Stimulated activated CD4-positive, alpha-beta T cell treated with anti-CD3 and anti-CD28 coated beads, Interleukin-1b, Interleukin-23, amount 100 ng/mL, for 48 hours (primary cell): ENCODE results near the gene PKN1.

ENCODE experiments used
- DNase-seq: peaks from one replicate; pipeline ENCODE4 v3.0.0-alpha.2; 2020

The PKN1 gene

GRCh38 chr19:14467816-14468215 is 34.7 kb downstream of the PKN1 start:
- no peak for DNase-seq

DNA sequence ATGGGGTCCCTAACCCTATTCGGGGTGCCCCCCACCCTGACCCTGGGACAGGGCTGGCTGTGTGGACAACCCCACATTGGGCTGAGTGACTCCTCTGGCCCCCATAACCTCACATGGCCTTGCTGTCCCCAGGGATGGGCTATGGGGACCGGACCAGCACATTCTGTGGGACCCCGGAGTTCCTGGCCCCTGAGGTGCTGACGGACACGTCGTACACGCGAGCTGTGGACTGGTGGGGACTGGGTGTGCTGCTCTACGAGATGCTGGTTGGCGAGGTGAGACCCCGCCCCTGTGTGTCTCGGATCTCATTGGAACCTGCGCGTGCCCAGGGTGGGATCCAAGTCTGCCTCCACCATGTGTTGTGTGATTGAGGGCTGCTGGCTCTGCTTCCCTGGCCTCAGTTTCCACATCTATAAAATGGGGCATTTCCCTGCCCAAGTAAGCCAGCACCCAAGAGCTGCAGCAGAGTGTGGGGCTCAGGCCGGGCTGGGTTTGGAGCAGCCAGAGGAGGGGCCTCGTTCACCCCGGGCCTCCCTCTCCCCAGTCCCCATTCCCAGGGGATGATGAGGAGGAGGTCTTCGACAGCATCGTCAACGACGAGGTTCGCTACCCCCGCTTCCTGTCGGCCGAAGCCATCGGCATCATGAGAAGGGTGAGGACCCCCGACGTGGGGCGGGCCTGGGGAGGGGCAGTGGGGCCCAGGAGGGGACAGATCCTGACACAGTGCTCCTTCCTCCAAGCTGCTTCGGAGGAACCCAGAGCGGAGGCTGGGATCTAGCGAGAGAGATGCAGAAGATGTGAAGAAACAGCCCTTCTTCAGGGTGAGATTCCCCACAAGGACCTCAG is 37.1 kb downstream of the PKN1 start:
- no peak for DNase-seq

DNA sequence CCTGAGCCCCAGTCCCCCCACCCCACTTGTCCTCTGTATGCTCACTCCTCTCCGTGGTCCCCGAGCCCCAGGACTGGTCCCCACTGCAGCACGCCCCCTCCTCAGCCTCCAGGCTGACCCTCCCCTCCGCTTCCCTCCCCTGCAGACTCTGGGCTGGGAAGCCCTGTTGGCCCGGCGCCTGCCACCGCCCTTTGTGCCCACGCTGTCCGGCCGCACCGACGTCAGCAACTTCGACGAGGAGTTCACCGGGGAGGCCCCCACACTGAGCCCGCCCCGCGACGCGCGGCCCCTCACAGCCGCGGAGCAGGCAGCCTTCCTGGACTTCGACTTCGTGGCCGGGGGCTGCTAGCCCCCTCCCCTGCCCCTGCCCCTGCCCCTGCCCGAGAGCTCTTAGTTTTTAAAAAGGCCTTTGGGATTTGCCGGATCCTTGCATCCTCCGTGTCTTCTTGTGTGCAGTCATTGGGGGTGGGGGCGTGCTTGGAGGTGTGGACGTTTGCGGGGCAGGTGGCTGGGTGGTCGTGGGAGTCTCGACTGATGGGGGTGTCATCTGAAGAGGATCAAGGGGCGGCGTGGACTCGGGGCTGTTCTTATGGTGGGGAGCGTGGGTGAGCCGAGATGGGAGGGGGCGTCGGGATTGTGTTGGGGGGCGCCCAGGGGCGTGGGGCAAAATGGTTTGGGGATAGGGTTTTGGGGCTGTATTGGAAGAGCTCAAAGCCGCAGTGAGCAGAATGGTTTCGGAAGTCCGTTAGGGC is 38.5 kb downstream of the PKN1 start:
- no peak for DNase-seq

- peak; percentile 82 for DNase-seq
These were observed 39.3 kb downstream of the PKN1 start for GRCh38 chr19:14472202-14472938.

- no peak for DNase-seq
These were observed 40.2 kb downstream of the PKN1 start for GRCh38 chr19:14473073-14473977.

GRCh38 chr19:14473978-14474578 is 41.0 kb downstream of the PKN1 start:
- DNase-seq, result no peak

- no peak for DNase-seq
These were observed 41.7 kb downstream of the PKN1 start for GRCh38 chr19:14474827-14475226.

DNA sequence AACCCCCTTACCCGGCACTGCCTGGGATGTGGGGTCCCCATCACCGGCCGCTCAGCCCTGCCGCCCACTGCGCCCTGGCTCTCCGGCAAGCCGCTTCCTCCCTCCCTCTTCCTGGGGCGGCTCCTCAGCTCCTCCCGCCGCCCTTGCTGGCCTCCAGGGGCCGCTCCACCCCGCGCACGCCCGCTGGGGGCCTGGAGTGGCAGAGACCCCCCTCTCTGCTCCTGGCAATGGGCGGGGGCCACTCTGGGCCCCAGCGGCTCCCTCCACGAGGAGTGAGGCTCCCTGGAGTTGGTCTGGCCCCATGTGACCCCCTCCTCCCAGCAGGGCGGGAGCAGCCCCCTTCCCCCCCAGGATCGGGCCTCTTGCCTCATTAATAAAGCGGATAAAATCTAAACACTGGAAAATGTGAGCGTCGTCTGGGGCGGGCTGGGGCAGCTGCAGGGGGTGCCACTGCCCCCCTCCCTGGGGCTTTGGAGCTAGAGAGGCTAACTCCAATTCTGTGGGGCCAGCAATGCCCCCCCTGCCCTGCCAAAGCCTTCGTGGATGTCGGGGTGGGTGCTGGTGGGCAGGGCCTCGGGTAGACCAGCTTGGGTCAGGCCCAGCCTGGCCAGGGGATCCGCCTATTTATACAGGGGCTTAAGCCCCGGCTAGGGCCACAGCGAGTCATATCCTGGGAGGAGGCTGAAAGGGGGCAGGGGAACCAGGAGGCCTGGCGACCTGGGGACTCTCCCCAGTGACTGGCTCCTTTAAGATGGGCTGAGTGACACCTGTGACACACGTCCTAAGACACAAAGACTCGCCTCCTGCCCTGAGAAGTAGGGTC is 42.4 kb downstream of the PKN1 start, which contains the start of gene PTGER1:
PTGER1 (minus strand) TSS at position 104 of the 823 bp plus-strand sequence. CDS start 1,034 bp downstream, outside the sequence.
- DNase-seq, result peak; percentile 67

DNA sequence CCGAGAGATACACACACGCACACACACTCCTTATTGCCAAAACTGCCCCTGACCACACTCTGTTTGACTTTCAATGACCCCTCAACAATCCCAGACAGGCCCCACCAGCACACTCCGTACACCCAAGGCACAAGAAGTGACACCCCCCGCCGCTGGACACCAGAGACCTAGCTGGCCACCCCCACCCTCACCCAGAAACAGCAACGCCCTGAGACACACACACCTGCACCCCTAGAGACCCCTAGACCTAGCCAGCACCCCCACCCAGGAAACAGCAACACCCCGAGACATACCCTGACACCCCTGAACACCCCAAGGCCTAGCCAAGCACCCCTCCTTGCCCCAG is 43.2 kb downstream of the PKN1 start:
- no peak for DNase-seq

- no peak for DNase-seq
These were observed 43.7 kb downstream of the PKN1 start for GRCh38 chr19:14476673-14477401.

- DNase-seq, result no peak
These were observed 44.5 kb downstream of the PKN1 start for GRCh38 chr19:14477418-14478112.

- DNase-seq, result no peak
These were observed 45.0 kb downstream of the PKN1 start for GRCh38 chr19:14478113-14478545.

- no peak for DNase-seq
These were observed 46.3 kb downstream of the PKN1 start for GRCh38 chr19:14479309-14479974.

DNA sequence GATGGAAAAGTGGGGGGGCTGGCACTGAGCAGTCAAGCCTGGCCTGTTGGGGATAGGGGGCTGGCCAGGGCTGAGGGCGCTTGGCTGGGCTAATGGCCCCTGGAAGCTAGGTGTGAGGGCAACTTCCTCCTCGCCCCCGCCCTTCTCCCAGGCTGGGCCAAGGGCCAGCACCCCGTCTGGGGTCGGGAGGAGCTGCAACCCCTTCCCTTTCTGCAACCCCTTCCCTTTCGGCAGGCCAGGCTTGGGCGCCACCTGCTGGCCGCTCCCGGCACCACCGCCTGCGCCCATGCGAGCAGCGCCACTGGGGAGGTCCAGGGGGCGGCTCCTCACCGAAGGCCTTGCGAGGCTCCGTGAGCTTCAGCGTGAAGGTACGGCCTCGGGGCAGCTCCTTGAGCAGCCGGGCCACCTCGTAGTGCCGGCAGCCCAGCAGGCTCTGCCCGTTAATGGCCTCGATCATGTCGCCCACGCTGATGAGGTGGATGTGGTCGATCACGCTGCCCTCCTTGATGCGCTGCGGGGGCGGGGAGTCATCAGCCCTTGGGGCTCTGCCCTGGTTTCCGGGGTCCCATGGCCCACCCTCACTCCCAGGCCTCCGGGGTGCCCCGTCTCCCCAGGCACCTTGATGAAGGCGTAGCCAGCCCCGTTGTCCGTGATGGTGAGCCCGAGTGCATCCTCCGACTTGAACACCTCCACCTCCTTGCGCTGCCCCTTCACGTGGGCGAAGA is 47.0 kb downstream of the PKN1 start:
- peak; percentile 71 for DNase-seq

DNA sequence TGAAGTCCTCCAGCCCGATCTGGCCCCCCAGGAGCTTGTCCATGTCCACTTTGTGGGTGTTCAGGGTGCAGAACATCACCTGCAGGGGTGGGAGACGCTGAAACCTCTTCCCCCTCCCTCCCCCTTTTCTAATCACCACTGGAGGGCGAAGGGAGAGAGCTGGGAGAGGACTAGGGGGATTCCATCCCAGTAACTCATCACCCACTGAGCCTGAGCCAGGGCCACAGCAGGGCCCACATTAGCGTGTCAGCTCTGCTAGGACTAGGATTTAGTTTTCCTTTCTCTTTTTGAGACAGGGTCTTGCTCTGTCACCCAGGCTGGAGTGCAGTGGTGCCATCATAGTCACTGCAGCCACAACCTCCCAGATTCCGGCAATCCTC is 47.6 kb downstream of the PKN1 start:
- DNase-seq, result no peak

- DNase-seq, result no peak
These were observed 49.3 kb downstream of the PKN1 start for GRCh38 chr19:14482172-14482941.

GRCh38 chr19:14487370-14488125 is 54.4 kb downstream of the PKN1 start:
- DNase-seq, result no peak
